Astrocyte (in vitro differentiated cells and primary cell): ENCODE data around the gene CHCHD6. TPM values are rescaled to one million over a fixed set of nuclear protein-coding genes. Genes with fewer than 3 reads are reported as not detected.

ENCODE experiments used
- DNase-seq: peaks from one replicate; pipeline ENCODE4 v3.0.0-alpha.2; 2010; ENCODE audit warnings: low read depth
- FAIRE-seq: peaks from 2 replicates; lab custom pipeline; 2011; peaks lifted over from hg19 to GRCh38; lab: Jason Lieb, UNC
- H2AFZ ChIP-seq: 2 replicates; pipeline ENCODE4 v1.6.0; 2012; ENCODE audit warnings: low read depth, low read length, inconsistent platforms
- H3K27ac ChIP-seq: 2 replicates; pipeline ENCODE4 v1.5.1; 2011; ENCODE audit warnings: low read depth, low read length, inconsistent platforms
- H3K27me3 ChIP-seq: 2 replicates; pipeline ENCODE4 v1.6.0; 2011; ENCODE audit warnings: low read length, inconsistent platforms; ENCODE audit not compliant: insufficient read depth
- H3K36me3 ChIP-seq: 2 replicates; pipeline ENCODE4 v1.5.1; 2011; ENCODE audit warnings: low read length, inconsistent platforms; ENCODE audit not compliant: insufficient read depth
- H3K4me1 ChIP-seq: 2 replicates; pipeline ENCODE4 v1.5.1; 2011; ENCODE audit warnings: low read length, inconsistent platforms; ENCODE audit not compliant: insufficient read depth
- H3K4me2 ChIP-seq: 2 replicates; pipeline ENCODE4 v1.6.0; 2012; ENCODE audit warnings: low read length, inconsistent platforms
- H3K4me3 ChIP-seq: 2 replicates; pipeline ENCODE4 v1.5.1; 2011; ENCODE audit warnings: low read depth, mild to moderate bottlenecking, low read length, inconsistent platforms; ENCODE audit not compliant: insufficient read depth
- H3K79me2 ChIP-seq: 2 replicates; pipeline ENCODE4 v1.6.0; 2012; ENCODE audit warnings: mild to moderate bottlenecking, low read length, inconsistent platforms; ENCODE audit not compliant: insufficient read depth
- H3K9ac ChIP-seq: 2 replicates; pipeline ENCODE4 v1.6.0; 2012; ENCODE audit warnings: mild to moderate bottlenecking, low read length, inconsistent platforms
- H3K9me3 ChIP-seq: 2 replicates; pipeline ENCODE4 v1.5.1; 2012; ENCODE audit warnings: low read depth, mild to moderate bottlenecking, low read length, inconsistent platforms; ENCODE audit not compliant: insufficient read depth
- H4K20me1 ChIP-seq: 2 replicates; pipeline ENCODE4 v1.6.0; 2012; ENCODE audit warnings: low read length, inconsistent platforms; ENCODE audit not compliant: insufficient read depth
- H3K27ac Mint-ChIP-seq: one replicate; pipeline ENCODE4 v1.8.0; 2021; ENCODE audit warnings: mild to moderate bottlenecking, mixed read lengths; ENCODE audit not compliant: unreplicated experiment
- H3K27me3 Mint-ChIP-seq: one replicate; pipeline ENCODE4 v1.8.0; 2021; ENCODE audit warnings: low read depth, mixed read lengths; ENCODE audit not compliant: unreplicated experiment
- H3K36me3 Mint-ChIP-seq: one replicate; pipeline ENCODE4 v1.8.0; 2021; ENCODE audit warnings: low read depth, mixed read lengths; ENCODE audit not compliant: unreplicated experiment
- H3K4me1 Mint-ChIP-seq: one replicate; pipeline ENCODE4 v1.8.0; 2021; ENCODE audit warnings: low read depth, mixed read lengths; ENCODE audit not compliant: unreplicated experiment
- H3K4me3 Mint-ChIP-seq: one replicate; pipeline ENCODE4 v1.8.0; 2021; ENCODE audit warnings: mild to moderate bottlenecking, moderate library complexity, mixed read lengths; ENCODE audit not compliant: unreplicated experiment
- H3K9me3 Mint-ChIP-seq: one replicate; pipeline ENCODE4 v1.8.0; 2021; ENCODE audit warnings: mild to moderate bottlenecking, mixed read lengths; ENCODE audit not compliant: unreplicated experiment
- EZH2 ChIP-seq: IDR thresholded peaks from 2 replicates; pipeline ENCODE4 v1.6.1; 2012; ENCODE audit warnings: mild to moderate bottlenecking, low read length, inconsistent platforms; ENCODE audit not compliant: insufficient read depth
- total RNA-seq: library from RNA; stranded (reverse); gene quantifications from 2 replicates; pipeline ENCODE4 v1.2.1, GENCODE V29; 2021
- TF ChIP-seq, protein P1 (sequence below): IDR thresholded peaks from 2 replicates; pipeline ENCODE4 v1.5.1; 2011; ENCODE audit warnings: low read depth, mild to moderate bottlenecking, inconsistent platforms, low read length, moderate library complexity; ENCODE audit not compliant: insufficient read depth

The CHCHD6 gene
- total RNA-seq, 1 donor from 2014 or later, result 21.1 TPM

DNA sequence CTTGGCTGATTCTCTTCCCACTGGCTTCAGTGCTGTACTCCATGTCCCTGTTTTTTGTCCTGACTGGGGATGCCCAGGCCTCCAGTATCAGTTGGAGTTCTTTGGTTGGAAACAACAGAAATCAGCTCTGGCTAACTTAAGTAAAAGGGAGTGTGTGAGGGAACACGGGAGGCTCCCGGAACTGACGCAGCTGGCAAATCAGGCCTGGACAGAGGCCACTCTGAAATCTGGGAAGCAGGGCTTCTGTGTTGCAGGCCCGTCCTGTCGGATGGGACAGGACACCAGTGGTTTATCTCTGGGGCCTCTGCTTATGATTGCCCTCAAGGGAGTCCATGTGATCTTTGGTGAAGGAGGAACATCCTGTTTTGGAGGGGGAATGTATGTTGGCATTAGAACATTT, 124.3 kb downstream of the CHCHD6 start:
- TF ChIP-seq, protein P1, sequence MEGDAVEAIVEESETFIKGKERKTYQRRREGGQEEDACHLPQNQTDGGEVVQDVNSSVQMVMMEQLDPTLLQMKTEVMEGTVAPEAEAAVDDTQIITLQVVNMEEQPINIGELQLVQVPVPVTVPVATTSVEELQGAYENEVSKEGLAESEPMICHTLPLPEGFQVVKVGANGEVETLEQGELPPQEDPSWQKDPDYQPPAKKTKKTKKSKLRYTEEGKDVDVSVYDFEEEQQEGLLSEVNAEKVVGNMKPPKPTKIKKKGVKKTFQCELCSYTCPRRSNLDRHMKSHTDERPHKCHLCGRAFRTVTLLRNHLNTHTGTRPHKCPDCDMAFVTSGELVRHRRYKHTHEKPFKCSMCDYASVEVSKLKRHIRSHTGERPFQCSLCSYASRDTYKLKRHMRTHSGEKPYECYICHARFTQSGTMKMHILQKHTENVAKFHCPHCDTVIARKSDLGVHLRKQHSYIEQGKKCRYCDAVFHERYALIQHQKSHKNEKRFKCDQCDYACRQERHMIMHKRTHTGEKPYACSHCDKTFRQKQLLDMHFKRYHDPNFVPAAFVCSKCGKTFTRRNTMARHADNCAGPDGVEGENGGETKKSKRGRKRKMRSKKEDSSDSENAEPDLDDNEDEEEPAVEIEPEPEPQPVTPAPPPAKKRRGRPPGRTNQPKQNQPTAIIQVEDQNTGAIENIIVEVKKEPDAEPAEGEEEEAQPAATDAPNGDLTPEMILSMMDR, result no peak
- TF ChIP-seq EZH2, result no peak
- Mint-ChIP-seq H3K4me3 (no peak overlapping the region), H3K9me3 (no peaks in the 10 kb centered on the region), H3K36me3 (peaks cover 1% of the 10 kb centered on the region), H3K27ac (no peak overlapping the region), H3K4me1 (no peaks in the 10 kb centered on the region), H3K27me3 (peaks cover 4% of the 10 kb centered on the region)
- Histone ChIP-seq H3K79me2 (no peaks in the 10 kb centered on the region), H3K9me3 (no peaks in the 10 kb centered on the region), H3K27me3 (no peaks in the 10 kb centered on the region), H3K27ac (no peak overlapping the region), H3K36me3 (no peaks in the 10 kb centered on the region), H3K4me2 (no peak overlapping the region), H4K20me1 (no peaks in the 10 kb centered on the region), H3K4me3 (no peak overlapping the region), H2AFZ (no peak overlapping the region), H3K4me1 (no peaks in the 10 kb centered on the region), H3K9ac (no peak overlapping the region)
- DNase-seq (no peak), FAIRE-seq (no peak)

GRCh38 chr3:126832933-126833332, 128.9 kb downstream of the CHCHD6 start:
- no peak overlapping the region for H3K27ac Mint-ChIP-seq
- no peaks in the 10 kb centered on the region for H3K9me3 Mint-ChIP-seq
- Histone ChIP-seq H3K4me1 (peaks cover 9% of the 10 kb centered on the region), H4K20me1 (peaks cover 10% of the 10 kb centered on the region), H3K9ac (no peak overlapping the region), H3K27ac (no peak overlapping the region), H2AFZ (no peak overlapping the region), H3K36me3 (no peaks in the 10 kb centered on the region), H3K4me2 (no peak overlapping the region), H3K27me3 (no peaks in the 10 kb centered on the region), H3K79me2 (no peaks in the 10 kb centered on the region), H3K9me3 (no peaks in the 10 kb centered on the region), H3K4me3 (no peak overlapping the region)
- no peak overlapping the region for H3K4me3 Mint-ChIP-seq
- DNase-seq (no peak), FAIRE-seq (no peak)
- TF ChIP-seq, protein P1, result no peak
- TF ChIP-seq EZH2, result no peak
- peaks cover 1% of the 10 kb centered on the region for H3K27me3 Mint-ChIP-seq
- peaks cover 21% of the 10 kb centered on the region for H3K4me1 Mint-ChIP-seq
- H3K36me3 Mint-ChIP-seq, result peaks cover 4% of the 10 kb centered on the region

GRCh38 chr3:126834596-126835471, 130.8 kb downstream of the CHCHD6 start:
- FAIRE-seq (no peak), DNase-seq (peak; percentile 31)
- peaks cover 9% of the 10 kb centered on the region for H3K4me1 ChIP-seq
- Mint-ChIP-seq H3K4me3 (no peak overlapping the region), H3K9me3 (no peaks in the 10 kb centered on the region), H3K4me1 (peaks cover 21% of the 10 kb centered on the region), H3K36me3 (peaks cover 7% of the 10 kb centered on the region), H3K27ac (no peak overlapping the region), H3K27me3 (no peaks in the 10 kb centered on the region)
- no peak overlapping the region for H3K27ac ChIP-seq
- no peaks in the 10 kb centered on the region for H3K79me2 ChIP-seq
- peak overlapping the region; percentile 10 for H3K4me2 ChIP-seq
- TF ChIP-seq, protein P1, result no peak
- no peak for TF ChIP-seq EZH2
- no peak overlapping the region for H3K4me3 ChIP-seq
- no peak overlapping the region for H2AFZ ChIP-seq
- H3K27me3 ChIP-seq, result no peaks in the 10 kb centered on the region
- H3K9ac ChIP-seq, result no peak overlapping the region
- H3K9me3 ChIP-seq, result no peaks in the 10 kb centered on the region
- H4K20me1 ChIP-seq, result peaks cover 10% of the 10 kb centered on the region
- no peaks in the 10 kb centered on the region for H3K36me3 ChIP-seq
